Testis (tissue), 2 donors: ENCODE data around the gene KLK8.

ENCODE experiments used
- POLR2A ChIP-seq: fragments of 450-650 bp; IDR thresholded peaks from one replicate; pipeline ENCODE4 v1.6.1; 2017; ENCODE audit warnings: antibody characterized with exemption, mild to moderate bottlenecking, moderate library complexity
- TF ChIP-seq, protein P1 (sequence below), 3 experiments: fragments of 450-650 bp in 2 of 3; fragments of 200-600 bp in 1 of 3; sonication (generic) in 1 of 3; IDR thresholded peaks; one replicate each; pipeline ENCODE4 v1.5.1; 2016 to 2019; ENCODE audit warnings: antibody characterized with exemption in 3 of 3, mild to moderate bottlenecking in 2 of 3, moderate library complexity in 1 of 3

DNA sequence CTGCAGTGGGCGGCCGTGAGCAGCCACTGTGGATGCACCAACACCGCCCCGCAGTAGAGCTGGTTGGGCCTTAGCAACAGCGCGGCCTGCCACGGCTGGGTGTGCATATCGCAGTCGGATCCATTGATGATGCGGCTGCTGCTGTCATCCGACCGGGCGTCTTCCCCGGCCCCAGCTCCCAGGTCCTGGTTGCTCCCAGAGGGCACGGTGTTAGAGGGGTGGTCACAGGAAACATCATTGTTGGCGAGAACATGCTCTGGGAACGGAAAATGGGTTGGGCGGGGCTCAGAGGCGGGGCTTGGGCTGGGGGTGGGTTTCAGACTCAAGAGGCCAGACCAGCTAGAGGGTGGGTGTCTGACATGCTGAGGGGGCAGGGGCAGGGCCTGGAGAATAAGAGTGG, 51.5 kb downstream of the KLK8 start:
- TF ChIP-seq, protein P1, sequence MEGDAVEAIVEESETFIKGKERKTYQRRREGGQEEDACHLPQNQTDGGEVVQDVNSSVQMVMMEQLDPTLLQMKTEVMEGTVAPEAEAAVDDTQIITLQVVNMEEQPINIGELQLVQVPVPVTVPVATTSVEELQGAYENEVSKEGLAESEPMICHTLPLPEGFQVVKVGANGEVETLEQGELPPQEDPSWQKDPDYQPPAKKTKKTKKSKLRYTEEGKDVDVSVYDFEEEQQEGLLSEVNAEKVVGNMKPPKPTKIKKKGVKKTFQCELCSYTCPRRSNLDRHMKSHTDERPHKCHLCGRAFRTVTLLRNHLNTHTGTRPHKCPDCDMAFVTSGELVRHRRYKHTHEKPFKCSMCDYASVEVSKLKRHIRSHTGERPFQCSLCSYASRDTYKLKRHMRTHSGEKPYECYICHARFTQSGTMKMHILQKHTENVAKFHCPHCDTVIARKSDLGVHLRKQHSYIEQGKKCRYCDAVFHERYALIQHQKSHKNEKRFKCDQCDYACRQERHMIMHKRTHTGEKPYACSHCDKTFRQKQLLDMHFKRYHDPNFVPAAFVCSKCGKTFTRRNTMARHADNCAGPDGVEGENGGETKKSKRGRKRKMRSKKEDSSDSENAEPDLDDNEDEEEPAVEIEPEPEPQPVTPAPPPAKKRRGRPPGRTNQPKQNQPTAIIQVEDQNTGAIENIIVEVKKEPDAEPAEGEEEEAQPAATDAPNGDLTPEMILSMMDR (IDR thresholded peaks at IDR 0.05) = no peak
- TF ChIP-seq POLR2A = no peak
